Neuronal stem cell (in vitro differentiated cells): Measurements from ENCODE around the gene ZNF423.

Experiments used
- DNase-seq: peaks from one replicate; pipeline ENCODE4 v3.0.0-alpha.2; 2013; ENCODE audit warnings: low spot score
- H2AFZ ChIP-seq: one replicate; pipeline ENCODE4 v1.6.1; 2013; ENCODE audit warnings: mild to moderate bottlenecking, low read length, inconsistent platforms
- H2AK5ac ChIP-seq: 2 replicates; pipeline ENCODE4 v1.6.1; 2013; ENCODE audit warnings: low read depth, mild to moderate bottlenecking, inconsistent platforms, low read length, moderate library complexity, mixed read lengths
- H2BK120ac ChIP-seq: 2 replicates; pipeline ENCODE4 v1.6.1; 2013; ENCODE audit warnings: low read depth, mild to moderate bottlenecking, inconsistent platforms, low read length, moderate library complexity, mixed read lengths
- H2BK12ac ChIP-seq: one replicate; pipeline ENCODE4 v1.6.1; 2013; ENCODE audit warnings: low read length, inconsistent platforms
- H2BK15ac ChIP-seq: 2 replicates; pipeline ENCODE4 v1.6.1; 2013; ENCODE audit warnings: mild to moderate bottlenecking, low read length, inconsistent platforms, mixed read lengths
- H2BK5ac ChIP-seq: one replicate; pipeline ENCODE4 v1.6.1; 2013; ENCODE audit warnings: inconsistent platforms, mild to moderate bottlenecking, low read length, moderate library complexity
- H3K14ac ChIP-seq: one replicate; pipeline ENCODE4 v1.6.1; 2013; ENCODE audit warnings: low read length, inconsistent platforms
- H3K18ac ChIP-seq: 2 replicates; pipeline ENCODE4 v1.6.1; 2013; ENCODE audit warnings: low read length, inconsistent platforms
- H3K23ac ChIP-seq: 2 replicates; pipeline ENCODE4 v1.6.1; 2013; ENCODE audit warnings: low read depth, mild to moderate bottlenecking, mixed read lengths, low read length, inconsistent platforms; ENCODE audit not compliant: poor library complexity
- H3K27ac ChIP-seq: replicated peaks from 3 replicates; pipeline ENCODE4 v1.5.1; 2013; ENCODE audit warnings: low read length, inconsistent platforms
- H3K27me3 ChIP-seq, 3 experiments: 2 replicates each; pipeline ENCODE4 v1.6.1; 2013; ENCODE audit warnings: low read length in 3 of 3, mild to moderate bottlenecking in 2 of 3, inconsistent platforms in 1 of 3, low read depth in 1 of 3, mixed read lengths in 1 of 3, moderate library complexity in 1 of 3; ENCODE audit not compliant: control insufficient read depth in 3 of 3, insufficient read depth in 3 of 3
- H3K36me3 ChIP-seq, 2 donors: replicated peaks in 1 of 2; 2 replicates each; pipeline ENCODE4 v1.6.1; 2013; ENCODE audit warnings: low read length in 2 of 2; ENCODE audit not compliant: control insufficient read depth in 2 of 2, insufficient read depth in 2 of 2
- H3K4ac ChIP-seq: 2 replicates; pipeline ENCODE4 v1.6.1; 2013; ENCODE audit warnings: inconsistent platforms, mild to moderate bottlenecking, low read length, moderate library complexity
- H3K4me1 ChIP-seq, 2 donors: 1 replicate in 1 of 2; 2 replicates in 1 of 2; pipeline ENCODE4 v1.6.1; 2013; ENCODE audit warnings: low read length in 2 of 2, low read depth in 1 of 2; ENCODE audit not compliant: control insufficient read depth in 2 of 2, insufficient read depth in 1 of 2
- H3K4me2 ChIP-seq: one replicate; pipeline ENCODE4 v1.6.1; 2013; ENCODE audit warnings: mild to moderate bottlenecking, low read length, inconsistent platforms; ENCODE audit not compliant: insufficient read depth, poor library complexity, severe bottlenecking
- H3K4me3 ChIP-seq, 2 donors: 2 replicates each; pipeline ENCODE4 v1.5.1; 2013; ENCODE audit warnings: low read length in 2 of 2, mild to moderate bottlenecking in 2 of 2, inconsistent platforms in 1 of 2, moderate library complexity in 1 of 2
- H3K79me1 ChIP-seq: one replicate; pipeline ENCODE4 v1.6.1; 2013; ENCODE audit warnings: low read depth, mild to moderate bottlenecking, inconsistent platforms, low read length, moderate library complexity
- H3K9ac ChIP-seq: one replicate; pipeline ENCODE4 v1.6.1; 2013; ENCODE audit warnings: mild to moderate bottlenecking, low read depth, low read length, inconsistent platforms; ENCODE audit not compliant: poor library complexity
- H3K9me3 ChIP-seq, 2 donors: replicated peaks in 1 of 2; 2 replicates each; pipeline versions ENCODE3 to v1.6.1; 2013; ENCODE audit warnings: low read length in 2 of 2, mild to moderate bottlenecking in 2 of 2, inconsistent platforms in 1 of 2, low read depth in 1 of 2, mixed read lengths in 1 of 2, moderate library complexity in 1 of 2; ENCODE audit not compliant: control insufficient read depth in 2 of 2, insufficient read depth in 1 of 2
- H4K8ac ChIP-seq: one replicate; pipeline ENCODE4 v1.6.1; 2013; ENCODE audit warnings: low read depth, mild to moderate bottlenecking, inconsistent platforms, low read length, moderate library complexity
- H4K91ac ChIP-seq: one replicate; pipeline ENCODE4 v1.6.1; 2013; ENCODE audit warnings: low read length, low read depth, mild to moderate bottlenecking, inconsistent platforms; ENCODE audit not compliant: poor library complexity
- WGBS, 2 donors: extraction: QIAGEN DNeasy Blood & Tissue Kit; methylation state at CpG; one replicate each; pipeline ENCODE4 v1.1.7; 2013; ENCODE audit warnings: missing lambda C conversion rate in 2 of 2, mixed read lengths in 1 of 2; ENCODE audit not compliant: insufficient read length in 2 of 2, insufficient replicate concordance in 1 of 2; ENCODE audit errors: extremely low coverage in 2 of 2; 5-methylcytosine and 5-hydroxymethylcytosine counted together

The ZNF423 gene

GRCh38 chr16:49622084-49622390 lies 233.9 kb downstream of the ZNF423 start:
- Histone ChIP-seq H3K18ac (no peak overlapping the region), H2BK5ac (peak overlapping the region; percentile 3), H3K14ac (no peak overlapping the region), H3K4me1 (peaks cover 8 to 18% of the 10 kb centered on the region in 2 donors), H3K4ac (no peak overlapping the region), H2AK5ac (no peak overlapping the region), H3K4me2 (no peak overlapping the region), H3K23ac (no peak overlapping the region), H2AFZ (no peak overlapping the region), H3K9ac (no peak overlapping the region), H2BK15ac (no peak overlapping the region), H3K4me3 (no peak overlapping the region), H3K9me3 (peaks cover 0 to 2% of the 10 kb centered on the region in 2 donors), H3K27me3 (no peaks in the 10 kb centered on the region), H3K79me1 (peaks cover 9% of the 10 kb centered on the region), H2BK120ac (no peak overlapping the region), H3K27ac (no peak overlapping the region), H4K91ac (no peak overlapping the region), H2BK12ac (no peak overlapping the region), H3K36me3 (peaks cover 12 to 56% of the 10 kb centered on the region in 2 donors), H4K8ac (no peak overlapping the region)
- WGBS, 2 donors: no CpG with 5 or more reads among the region's 4 CpGs
- DNase-seq: no peak

GRCh38 chr16:49621241-49622083 lies 234.4 kb downstream of the ZNF423 start:
- H2AK5ac ChIP-seq: peak overlapping the region; percentile 25
- H3K4me3 ChIP-seq: no peak overlapping the region
- no peaks in the 10 kb centered on the region for H3K27me3 ChIP-seq
- H3K36me3 ChIP-seq: peaks cover 12 to 56% of the 10 kb centered on the region in 2 donors
- H3K4me1 ChIP-seq: peaks cover 8 to 18% of the 10 kb centered on the region in 2 donors
- no CpG with 5 or more reads among the region's 13 CpGs for WGBS, 2 donors
- H3K4me2 ChIP-seq: no peak overlapping the region
- H3K79me1 ChIP-seq: peaks cover 9% of the 10 kb centered on the region
- H4K91ac ChIP-seq: no peak overlapping the region
- no peak overlapping the region for H2BK5ac ChIP-seq
- H3K23ac ChIP-seq: no peak overlapping the region
- H3K27ac ChIP-seq: no peak overlapping the region
- H3K9ac ChIP-seq: no peak overlapping the region
- H2AFZ ChIP-seq: no peak overlapping the region
- no peak overlapping the region for H2BK120ac ChIP-seq
- no peak overlapping the region for H3K4ac ChIP-seq
- no peak for DNase-seq
- H3K18ac ChIP-seq: peak overlapping the region; percentile 70
- H2BK12ac ChIP-seq: no peak overlapping the region
- H3K14ac ChIP-seq: no peak overlapping the region
- H2BK15ac ChIP-seq: no peak overlapping the region
- H4K8ac ChIP-seq: no peak overlapping the region
- peaks cover 0 to 2% of the 10 kb centered on the region in 2 donors for H3K9me3 ChIP-seq

GRCh38 chr16:49620869-49621240 lies 235.1 kb downstream of the ZNF423 start:
- WGBS, 2 donors: no CpG with 5 or more reads among the region's 6 CpGs
- DNase-seq: no peak
- H3K23ac ChIP-seq: peak overlapping the region; percentile 44
- H3K9me3 ChIP-seq: peaks cover 0 to 2% of the 10 kb centered on the region in 2 donors
- peaks cover 9% of the 10 kb centered on the region for H3K79me1 ChIP-seq
- no peak overlapping the region for H2BK5ac ChIP-seq
- no peak overlapping the region for H2BK120ac ChIP-seq
- no peak overlapping the region for H3K27ac ChIP-seq
- H3K27me3 ChIP-seq: no peaks in the 10 kb centered on the region
- peaks cover 9 to 50% of the 10 kb centered on the region in 2 donors for H3K36me3 ChIP-seq
- H2AFZ ChIP-seq: no peak overlapping the region
- no peak overlapping the region for H4K91ac ChIP-seq
- H3K18ac ChIP-seq: peak overlapping the region; percentile 61
- peaks cover 8 to 18% of the 10 kb centered on the region in 2 donors for H3K4me1 ChIP-seq
- no peak overlapping the region for H3K14ac ChIP-seq
- no peak overlapping the region for H3K4me2 ChIP-seq
- no peak overlapping the region for H3K4me3 ChIP-seq
- no peak overlapping the region for H3K9ac ChIP-seq
- H2AK5ac ChIP-seq: no peak overlapping the region
- no peak overlapping the region for H4K8ac ChIP-seq
- H3K4ac ChIP-seq: no peak overlapping the region
- no peak overlapping the region for H2BK15ac ChIP-seq
- no peak overlapping the region for H2BK12ac ChIP-seq

GRCh38 chr16:49620158-49620868 lies 235.6 kb downstream of the ZNF423 start:
- Histone ChIP-seq H3K4ac (no peak overlapping the region), H3K36me3 (peaks cover 8 to 50% of the 10 kb centered on the region in 2 donors), H3K9me3 (peaks cover 0 to 2% of the 10 kb centered on the region in 2 donors), H3K79me1 (peaks cover 9% of the 10 kb centered on the region), H4K8ac (no peak overlapping the region), H3K4me2 (no peak overlapping the region), H3K27me3 (no peaks in the 10 kb centered on the region), H2BK15ac (no peak overlapping the region), H3K27ac (no peak overlapping the region), H4K91ac (peak overlapping the region; percentile 85), H2AK5ac (no peak overlapping the region), H3K14ac (no peak overlapping the region), H3K23ac (peak overlapping the region; percentile 44), H2AFZ (no peak overlapping the region), H3K9ac (peak overlapping the region; percentile 68), H3K4me3 (no peak overlapping the region), H3K4me1 (peaks cover 8 to 18% of the 10 kb centered on the region in 2 donors), H2BK5ac (no peak overlapping the region), H3K18ac (peak overlapping the region; percentile 61), H2BK12ac (no peak overlapping the region), H2BK120ac (no peak overlapping the region)
- WGBS, 2 donors: no CpG with 5 or more reads among the region's 11 CpGs
- no peak for DNase-seq
